ENCODE results near the gene CHRNB1. TPM values are rescaled to one million over a fixed set of nuclear protein-coding genes. Genes with fewer than 3 reads are reported as not detected.

Gene CHRNB1
- total and polyA plus RNA-seq, 2 donors (not counting 1 experiment from before 2014, with no cell fraction given) = 6.2 to 7.2 TPM

GRCh38 chr17:7436556-7437368, 8.1 kb upstream of the CHRNB1 start:
- Histone ChIP-seq H4K20me1 (ENCODE audit: control insufficient read depth, insufficient read depth, low read length, poor library complexity, severe bottlenecking) (peaks cover 49% of the 10 kb centered on the region), H3K27me3 (replicated peaks in 1 of 4; ENCODE audit: control extremely low read depth in 1 of 4, control insufficient read depth in 3 of 4, insufficient read depth in 4 of 4, low read length in 3 of 4) (peaks cover 0 to 39% (median 28%) of the 10 kb centered on the region in 4 experiments), H3K36me3 (replicated peaks in 1 of 2; ENCODE audit: control extremely low read depth in 1 of 2, control insufficient read depth in 1 of 2, extremely low read depth in 1 of 2, insufficient read depth in 2 of 2, low read length in 1 of 2) (no peaks in the 10 kb centered on the region), H3K27ac (ENCODE audit: low read length in 2 of 2) (peak overlapping the region; percentile 12 to 80), H3K4me1 (ENCODE audit: control insufficient read depth in 2 of 2, insufficient read depth in 2 of 2, low read length in 2 of 2) (peaks cover 51 to 53% of the 10 kb centered on the region in 2 donors), H3K4me3 (ENCODE audit: control extremely low read depth in 1 of 5, extremely low read depth in 1 of 5, insufficient read depth in 1 of 5, low read depth in 2 of 5, low read length in 4 of 5) (peak overlapping the region in 4 of 5 experiments; percentile 77 to 85 (median 79)), H3K4me2 (replicated peaks; ENCODE audit: low read depth, low read length, poor library complexity, severe bottlenecking) (peak overlapping the region; percentile 93), H3K9ac (ENCODE audit: low read length) (peak overlapping the region; percentile 81), H3K9me3 (ENCODE audit: control extremely low read depth in 1 of 3, control insufficient read depth in 2 of 3, insufficient read depth in 1 of 3, low read length in 2 of 3) (peaks cover 0 to 34% (median 0%) of the 10 kb centered on the region in 3 donors), H2AFZ (ENCODE audit: insufficient read depth, low read depth, low read length, poor library complexity, severe bottlenecking) (no peak overlapping the region), H3K79me2 (ENCODE audit: control insufficient read depth, insufficient read depth, low read length) (peaks cover 27% of the 10 kb centered on the region)
- peaks cover 48% of the 10 kb centered on the region for H3K4me1 Mint-ChIP-seq
- peak; percentile 87 for DNase-seq
- TF ChIP-seq CTCF (IDR thresholded peaks at IDR 0.05) (peak; percentile 82), EZH2 (IDR thresholded peaks at IDR 0.05; ENCODE audit: borderline replicate concordance, insufficient read depth, low read depth, low read length, poor library complexity, severe bottlenecking) (no peak)
- POLR2A ChIA-PET = interaction anchor here (0.8 to 3.2 kb wide), 13 partner anchors 33 to 250 kb away, joined by 3 to 27 read pairs (median 3); partner anchors contain the start of genes GPS2, POLR2A, SENP3 and SLC35G6
- peaks cover 32% of the 10 kb centered on the region for H3K27me3 Mint-ChIP-seq
- peak overlapping the region; percentile 96 for H3K4me3 Mint-ChIP-seq
- no peaks in the 10 kb centered on the region for H3K9me3 Mint-ChIP-seq (ENCODE audit: insufficient read depth)
- peak overlapping the region; percentile 94 for H3K27ac Mint-ChIP-seq
- ATAC-seq (ENCODE audit: low read depth) = peak; percentile 52
- 21% methylated on average over 92 of the region's 92 CpGs for WGBS (ENCODE audit: insufficient coverage)
- intact Hi-C loops (cut with micrococcal nuclease) = loop anchor here (5.0 kb wide), 2 partner anchors 399 to 1949 kb away; partner anchors contain the start of genes DERL2, MIS12 and SLC16A13
- CTCF ChIA-PET = interaction anchor here (0.6 to 4.2 kb wide), 45 partner anchors 9 to 251 kb away, joined by 3 to 43 read pairs (median 5); partner anchors contain the start of genes ACAP1, CD68, CHRNB1 and MPDU1
